Adrenal gland (tissue), 5 donors: Measurements from ENCODE around the gene KCTD11.

ENCODE experiments used
- CTCF ChIP-seq, 6 experiments: fragments of 450-650 bp in 4 of 6; fragments of 200-600 bp in 2 of 6; sonication (generic) in 1 of 6; IDR thresholded peaks; 1 replicate in 5 of 6; 2 replicates in 1 of 6; pipeline versions ENCODE4 v1.5.1 to v1.8.0; 2016 to 2021; ENCODE audit warnings: antibody characterized with exemption in 6 of 6, mild to moderate bottlenecking in 2 of 6, moderate library complexity in 1 of 6
- POLR2A ChIP-seq, 2 donors: fragments of 450-650 bp; IDR thresholded peaks; one replicate each; pipeline ENCODE4 v1.6.1; 2017; ENCODE audit warnings: antibody characterized with exemption in 2 of 2, mild to moderate bottlenecking in 2 of 2, moderate library complexity in 1 of 2
- donor health status: DM: no; HTN: no; CAD: no.

GRCh38 chr17:7321466-7321865, 30.5 kb upstream of the KCTD11 start:
- TF ChIP-seq CTCF (IDR thresholded peaks at IDR 0.05) (no peak), POLR2A (IDR thresholded peaks at IDR 0.05) (no peak)
